Subcutaneous adipose tissue (tissue), 4 donors: ENCODE data around the gene CAMSAP1. TPM values are rescaled to one million over a fixed set of nuclear protein-coding genes. Genes with fewer than 3 reads are reported as not detected.

Source experiments
- CTCF ChIP-seq: fragments of 450-650 bp; IDR thresholded peaks from one replicate; pipeline ENCODE4 v1.5.1; 2016; ENCODE audit warnings: low read depth, mild to moderate bottlenecking, control low read depth, antibody characterized with exemption, moderate library complexity
- total RNA-seq, 4 donors: library from RNA; depleted of rRNA; stranded (reverse); fragments of >200 nt; gene quantifications; one replicate each; pipeline ENCODE4 v1.1.0, GENCODE V29; 2016

CAMSAP1 gene
- total RNA-seq, 4 donors from 2014 or later, result 23.6 to 35.0 (median 24.1) TPM

DNA sequence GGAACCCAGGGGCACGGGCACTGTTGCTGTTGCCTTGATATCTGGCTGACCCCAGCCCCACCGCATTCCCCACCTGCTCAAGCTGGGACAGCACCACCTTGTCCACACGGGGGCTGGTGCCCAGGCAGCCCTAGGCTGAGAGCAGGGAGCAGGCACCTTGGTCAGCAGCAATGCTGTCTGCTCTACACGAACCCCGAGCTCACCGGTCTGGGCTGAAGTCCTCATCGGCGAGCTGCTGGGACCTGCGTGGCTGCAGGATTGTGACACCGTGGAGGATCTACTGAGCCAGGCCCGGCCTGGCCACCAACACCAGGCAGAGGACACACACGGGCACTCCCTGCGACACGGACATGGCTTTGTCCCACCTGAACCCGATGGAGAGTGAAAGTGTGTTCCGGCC is 127.3 kb downstream of the CAMSAP1 start:
- no peak for TF ChIP-seq CTCF

GRCh38 chr9:135779571-135779970 is 127.8 kb downstream of the CAMSAP1 start:
- TF ChIP-seq CTCF, result no peak

GRCh38 chr9:135778421-135778820 is 128.9 kb downstream of the CAMSAP1 start:
- TF ChIP-seq CTCF, result no peak

DNA sequence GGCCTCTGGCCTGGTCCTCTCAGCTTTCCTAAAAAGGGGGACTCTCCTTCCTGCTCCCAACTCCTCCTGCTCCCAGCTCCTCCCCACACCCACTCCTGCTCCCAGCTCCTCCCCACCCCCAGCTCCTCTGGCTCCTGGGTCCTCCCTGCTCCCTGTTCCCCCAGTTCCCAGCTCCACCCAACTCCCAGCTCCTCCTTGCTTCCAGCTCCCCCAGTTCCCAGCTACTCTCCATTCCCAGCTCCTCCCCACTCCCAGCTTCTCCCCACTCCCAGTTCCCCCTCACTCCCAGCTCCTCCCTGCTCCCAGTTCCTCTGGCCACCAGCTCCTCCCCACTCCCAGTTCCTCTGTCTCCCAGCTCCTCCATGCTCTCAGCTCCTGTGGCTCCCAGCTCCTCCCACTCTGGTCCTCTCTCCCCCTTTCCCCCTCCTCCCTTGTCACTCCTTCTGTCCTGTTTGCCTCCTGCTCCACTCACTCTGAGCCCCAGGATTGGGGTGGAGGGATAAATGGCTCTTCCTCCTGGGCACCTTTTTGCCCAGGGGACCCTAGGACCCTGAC is 129.6 kb downstream of the CAMSAP1 start:
- TF ChIP-seq CTCF, result no peak

- TF ChIP-seq CTCF, result no peak
Observed at GRCh38 chr9:135776893-135777622, 130.3 kb downstream of the CAMSAP1 start.

DNA sequence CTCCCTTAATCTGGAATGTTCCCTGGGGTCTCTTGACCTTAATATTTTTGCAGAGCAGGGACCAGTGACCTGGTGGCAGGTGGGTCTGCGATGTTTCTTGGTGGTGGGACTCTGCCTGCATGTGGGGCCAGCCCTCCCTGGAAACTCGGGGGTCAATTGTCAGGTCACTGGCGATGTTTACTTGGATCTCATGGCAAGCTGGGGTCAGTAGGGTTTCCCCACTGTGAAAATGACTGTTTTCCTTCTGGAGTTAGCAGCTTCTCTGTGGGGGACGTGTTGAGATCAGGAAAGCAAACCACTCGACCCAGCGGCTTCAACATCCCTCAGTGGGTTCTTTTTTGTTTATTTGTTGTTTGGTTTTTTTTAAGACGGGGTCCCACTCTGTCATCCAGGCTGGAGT is 131.4 kb downstream of the CAMSAP1 start:
- no peak for TF ChIP-seq CTCF

DNA sequence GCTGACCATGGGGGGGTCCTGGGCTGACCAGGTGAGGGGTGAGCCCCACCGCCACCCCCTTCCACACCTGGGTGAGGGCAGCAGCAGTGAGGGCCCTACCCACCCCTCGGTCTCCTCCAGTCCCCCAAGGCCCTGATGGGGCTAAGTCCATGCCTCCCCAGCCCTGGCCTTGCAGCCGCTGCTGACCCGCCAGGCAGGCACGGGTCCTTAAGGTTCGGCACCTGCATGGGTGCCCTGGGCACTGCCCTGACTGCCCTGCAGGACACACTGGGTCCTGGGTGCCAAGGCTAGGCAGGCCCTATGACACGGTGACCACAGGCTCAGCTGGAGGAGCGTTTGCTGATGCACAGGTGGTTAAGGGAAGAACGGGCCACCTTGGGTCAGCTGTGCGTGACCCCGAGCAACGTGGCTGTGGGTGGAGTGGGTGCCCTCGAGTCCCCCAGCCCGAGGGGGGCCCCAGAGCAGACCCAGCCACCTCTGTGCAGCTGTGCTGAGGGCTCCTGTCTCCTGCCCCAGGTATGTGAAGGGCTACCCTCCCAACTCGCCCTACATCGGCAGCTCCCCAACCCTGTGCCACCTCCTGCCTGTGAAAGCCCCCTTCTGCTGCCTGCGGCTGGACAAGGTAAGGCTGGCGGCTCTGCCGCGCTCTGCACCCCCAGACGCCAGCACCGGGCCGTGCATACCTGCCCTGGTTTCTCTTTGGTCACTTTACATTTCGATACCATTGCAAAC is 132.4 kb downstream of the CAMSAP1 start:
- no peak for TF ChIP-seq CTCF
